COR-L47 (cell line): Measurements from ENCODE around the gene NPL.

Source experiments
- DNase-seq: peaks from one replicate; lab custom pipeline; 2025; lab: John Stamatoyannopoulos, UW

Gene NPL

DNA sequence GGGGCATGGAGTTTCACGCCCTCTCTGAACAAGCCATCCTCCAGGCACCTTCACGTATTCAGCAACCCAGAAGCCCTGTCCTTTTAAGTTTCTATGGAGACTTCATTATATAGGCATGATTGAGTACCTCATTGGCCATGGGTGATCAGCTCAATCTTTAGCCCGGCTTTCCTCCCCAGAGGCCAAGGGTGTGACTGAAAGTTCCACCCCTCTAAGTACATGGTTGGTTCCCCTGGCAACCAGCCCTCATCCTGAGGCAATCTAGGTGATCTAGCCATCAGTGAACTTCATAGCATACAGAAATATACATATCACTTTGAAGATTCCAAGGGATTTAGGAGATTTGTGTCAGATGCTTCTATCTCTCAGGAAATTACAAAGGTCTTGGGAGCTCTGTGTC lies 28.2 kb downstream of the NPL start:
- DNase-seq, result no peak

GRCh38 chr1:182823220-182823619 lies 33.6 kb downstream of the NPL start:
- DNase-seq, result no peak

DNA sequence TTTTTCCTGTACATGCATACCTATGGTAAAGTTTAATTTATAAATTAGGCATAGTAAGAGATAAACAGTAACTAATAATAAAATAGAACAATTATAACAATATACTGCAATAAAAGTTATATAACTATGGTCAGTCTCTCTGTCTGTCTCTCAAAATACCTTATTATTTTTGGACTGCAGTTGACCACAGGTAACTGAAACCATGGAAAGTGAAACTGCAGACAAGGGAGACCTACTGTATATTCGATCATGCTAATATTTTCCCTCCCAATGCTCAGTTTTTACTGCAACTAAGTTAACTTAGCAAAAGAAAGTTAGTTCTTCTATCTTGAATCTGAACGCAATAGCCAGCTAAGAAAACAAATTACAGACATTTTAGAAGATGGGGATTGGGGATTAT lies 37.3 kb downstream of the NPL start:
- DNase-seq, result no peak

- no peak for DNase-seq
Observed at GRCh38 chr1:182829285-182829932, 39.8 kb downstream of the NPL start.

- DNase-seq, result no peak
Observed at GRCh38 chr1:182833271-182833670, 43.7 kb downstream of the NPL start.

- DNase-seq, result no peak
Observed at GRCh38 chr1:182834326-182834725, 44.8 kb downstream of the NPL start.

DNA sequence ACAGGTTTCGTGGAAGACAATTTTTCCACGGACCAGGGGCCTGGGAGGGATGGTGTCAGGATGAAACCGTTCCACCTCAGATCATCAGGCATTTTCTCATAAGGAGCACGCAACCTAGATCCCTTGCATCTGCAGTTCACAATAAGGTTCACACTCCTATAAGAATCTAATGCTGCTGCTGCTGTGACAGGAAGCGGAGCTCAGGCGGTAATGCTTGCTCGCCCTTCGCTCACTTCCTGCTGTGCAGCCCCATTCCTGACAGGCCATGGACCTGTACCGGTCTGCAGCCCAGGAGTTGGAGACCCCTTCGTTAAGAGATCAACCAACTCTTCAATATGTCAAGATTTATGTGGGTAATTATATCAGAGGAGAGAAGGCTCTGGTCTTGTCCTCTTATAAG lies 46.2 kb downstream of the NPL start:
- DNase-seq, result no peak

GRCh38 chr1:182839209-182840066 lies 49.9 kb downstream of the NPL start, which contains the start of gene DHX9:
DHX9 (plus strand) TSS chr1:182839347; CDS start chr1:182842567, 3,220 bp downstream.
- DNase-seq, result peak; percentile 98

DNA sequence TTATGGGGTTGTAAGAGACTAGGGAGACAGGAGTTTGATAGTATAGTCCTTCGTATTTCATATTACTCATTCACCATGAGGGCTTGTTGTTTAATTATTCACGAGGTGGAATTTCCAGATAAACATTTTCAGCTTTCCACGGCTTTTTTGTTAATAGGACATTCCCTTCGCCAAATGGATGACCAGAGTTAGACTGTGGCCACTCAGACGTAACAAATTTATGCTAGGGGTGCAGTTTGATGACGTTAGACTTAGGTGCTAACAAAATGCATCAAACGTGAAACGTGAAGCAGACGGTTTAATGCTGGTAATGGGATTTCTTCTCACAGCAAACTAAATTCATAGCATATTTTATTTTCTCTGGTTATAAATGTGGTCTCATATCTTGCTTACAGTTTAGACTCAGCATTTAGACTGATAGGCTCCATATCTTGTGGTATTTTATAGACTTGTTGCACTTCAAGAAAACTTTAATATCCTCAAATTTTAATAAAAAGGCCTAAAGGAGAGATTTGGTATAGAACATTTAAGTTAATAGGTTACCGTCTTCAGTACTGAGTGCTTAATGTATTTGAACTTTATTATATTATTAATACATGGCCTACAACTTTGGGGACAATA lies 51.9 kb downstream of the NPL start:
- DNase-seq, result no peak

DNA sequence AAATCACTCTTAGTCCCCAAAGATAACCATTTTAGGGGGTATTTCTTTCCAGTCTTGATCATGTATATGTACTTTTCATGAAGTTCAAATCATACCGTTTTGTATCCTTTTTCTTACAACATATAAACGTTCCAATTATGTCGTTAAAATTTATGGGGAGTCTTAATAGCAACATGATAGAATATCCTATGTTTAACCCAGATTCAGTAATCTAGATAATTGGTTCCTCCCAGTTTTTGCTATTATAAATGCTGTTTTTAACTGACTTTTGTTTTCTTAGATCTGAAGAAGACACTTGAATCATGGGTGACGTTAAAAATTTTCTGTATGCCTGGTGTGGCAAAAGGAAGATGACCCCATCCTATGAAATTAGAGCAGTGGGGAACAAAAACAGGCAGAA lies 52.7 kb downstream of the NPL start:
- no peak for DNase-seq

DNA sequence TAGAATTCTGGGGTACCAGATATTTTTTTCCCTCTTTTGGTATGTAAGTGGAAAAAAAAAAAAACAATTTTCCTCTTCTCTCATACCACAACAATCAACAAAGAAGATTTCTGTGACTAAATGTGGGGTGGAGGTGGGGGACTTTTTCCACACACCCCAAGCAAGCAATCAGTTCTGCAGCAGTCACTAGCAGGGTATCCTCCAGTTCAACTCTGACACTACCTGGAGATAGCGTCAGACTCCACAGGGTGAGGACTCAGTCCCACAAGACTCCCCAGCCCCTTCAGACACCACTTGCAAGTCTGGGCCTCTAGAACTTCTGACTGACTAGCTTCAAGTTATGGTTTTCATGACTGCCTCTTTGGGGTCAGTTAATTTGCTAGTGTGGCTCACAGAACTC lies 55.8 kb downstream of the NPL start:
- no peak for DNase-seq

DNA sequence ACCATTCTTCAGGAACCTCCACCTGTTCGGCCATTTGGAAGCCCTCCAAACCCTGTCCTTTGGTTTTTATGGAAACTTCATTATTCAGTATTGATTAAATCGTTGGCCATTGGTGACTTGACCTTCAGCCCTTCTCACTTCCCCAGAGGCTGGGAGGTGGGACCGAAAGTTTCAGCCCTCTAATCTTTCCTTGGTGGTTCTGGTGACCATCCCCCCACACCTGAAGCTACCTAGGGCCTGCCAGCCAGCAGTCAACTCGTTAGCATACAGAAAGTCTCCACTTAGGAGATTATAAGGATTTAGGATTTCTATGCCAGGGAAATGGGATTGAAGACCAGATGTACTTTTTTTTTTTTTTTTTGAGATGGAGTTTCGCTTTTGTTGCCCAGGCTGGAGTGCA lies 56.3 kb downstream of the NPL start:
- DNase-seq, result no peak

DNA sequence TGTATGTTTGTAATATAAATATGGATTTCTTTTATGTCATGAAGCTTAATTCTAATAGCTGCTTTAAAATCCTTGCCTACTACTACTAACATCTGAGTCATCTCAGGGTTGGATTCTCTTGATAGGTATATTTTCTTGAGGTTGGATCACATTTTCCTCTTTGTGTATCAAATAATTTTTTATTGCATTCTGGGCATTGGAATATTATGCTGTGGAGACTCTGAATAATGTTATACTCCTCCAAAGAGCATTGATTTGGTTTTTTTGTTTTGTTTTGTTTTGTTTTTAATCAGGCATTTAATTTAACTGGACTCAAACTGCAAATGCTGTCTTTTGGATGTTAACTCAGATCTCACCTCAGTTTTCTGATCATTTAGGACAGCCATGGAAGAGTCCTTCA lies 57.5 kb downstream of the NPL start:
- no peak for DNase-seq

GRCh38 chr1:182848736-182849135 lies 59.2 kb downstream of the NPL start:
- no peak for DNase-seq

DNA sequence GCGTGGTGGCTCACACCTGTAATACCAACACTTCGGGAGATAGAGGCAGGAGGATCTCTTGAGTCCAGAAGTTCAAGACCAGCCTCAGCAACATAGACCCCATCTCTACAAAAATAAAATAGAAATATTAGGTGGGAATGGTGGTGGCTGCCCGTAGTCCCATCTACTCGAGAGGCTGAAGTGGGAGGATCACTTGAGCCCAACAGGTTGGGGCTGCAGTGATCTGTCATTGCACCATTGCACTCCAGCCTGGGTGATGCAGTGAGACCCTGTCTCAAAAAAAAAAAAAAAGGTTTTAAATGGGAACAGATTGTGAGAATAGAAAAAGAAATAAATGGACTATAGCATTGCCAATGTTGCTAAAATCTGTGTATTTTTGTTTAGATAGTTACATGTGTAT lies 60.7 kb downstream of the NPL start:
- no peak for DNase-seq

DNA sequence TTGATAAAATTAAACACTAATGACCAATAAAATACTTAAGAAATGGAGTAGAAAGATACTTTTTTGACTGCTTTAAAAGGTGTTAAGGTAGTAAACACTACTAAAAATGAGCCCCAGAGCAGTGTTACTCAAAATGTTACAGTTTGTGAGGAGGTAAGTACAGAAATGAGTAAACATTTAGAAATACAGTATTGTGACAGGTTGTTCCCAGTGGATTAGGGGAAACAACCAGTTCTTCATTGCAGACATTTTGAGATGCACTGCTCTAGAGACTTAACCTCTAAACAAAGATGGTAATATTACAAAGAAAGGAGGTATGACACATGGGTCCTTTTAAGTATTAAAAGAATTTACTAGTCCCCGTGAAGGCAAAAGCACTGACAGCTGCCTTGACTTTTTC lies 62.3 kb downstream of the NPL start:
- DNase-seq, result no peak

- no peak for DNase-seq
Observed at GRCh38 chr1:182855911-182856310, 66.3 kb downstream of the NPL start.

DNA sequence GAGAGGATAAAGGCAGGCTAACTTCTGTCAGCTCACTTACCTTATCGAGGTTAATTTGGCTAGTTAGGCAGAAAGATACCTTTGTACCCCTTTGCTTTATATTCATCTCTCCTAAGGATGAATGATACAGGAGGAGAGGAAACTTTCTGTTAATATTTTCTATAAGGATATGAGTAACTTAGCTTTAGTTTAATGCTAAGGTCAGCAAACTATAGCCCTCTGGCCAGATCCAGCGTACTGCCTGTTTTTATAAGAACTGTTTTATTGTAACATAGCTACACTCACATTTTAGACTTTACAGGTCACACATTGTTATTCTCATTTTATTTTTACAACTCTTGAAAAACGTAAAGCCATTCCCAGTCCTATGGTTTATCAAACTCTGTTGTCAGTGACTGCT lies 67.6 kb downstream of the NPL start:
- no peak for DNase-seq

- no peak for DNase-seq
Observed at GRCh38 chr1:182860658-182861057, 71.1 kb downstream of the NPL start.

GRCh38 chr1:182861994-182862393 lies 72.4 kb downstream of the NPL start:
- DNase-seq, result no peak

- no peak for DNase-seq
Observed at GRCh38 chr1:182862827-182863226, 73.3 kb downstream of the NPL start.

DNA sequence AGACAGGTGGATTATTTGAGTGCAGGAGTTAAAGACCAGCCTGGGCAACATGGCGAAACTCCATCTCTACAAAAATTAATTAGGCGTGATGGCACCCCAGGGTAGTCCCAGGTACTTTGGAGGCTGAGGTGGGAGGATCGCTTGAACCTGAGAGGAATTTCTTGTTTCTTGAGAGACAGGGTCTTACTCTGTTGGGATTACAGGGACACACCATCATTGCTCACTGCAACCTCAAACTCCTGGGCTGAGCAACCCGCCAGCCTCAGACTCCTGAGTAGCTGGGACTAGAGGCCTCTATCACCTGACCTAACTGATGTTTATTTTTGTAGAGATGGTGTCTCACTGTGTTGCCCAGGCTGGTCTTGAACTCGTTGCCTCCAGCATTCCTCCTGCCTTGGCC lies 74.4 kb downstream of the NPL start:
- DNase-seq, result no peak

GRCh38 chr1:182867861-182868260 lies 78.3 kb downstream of the NPL start:
- no peak for DNase-seq
